ENCODE measurements around the gene PDCD6IP.

The PDCD6IP gene

DNA sequence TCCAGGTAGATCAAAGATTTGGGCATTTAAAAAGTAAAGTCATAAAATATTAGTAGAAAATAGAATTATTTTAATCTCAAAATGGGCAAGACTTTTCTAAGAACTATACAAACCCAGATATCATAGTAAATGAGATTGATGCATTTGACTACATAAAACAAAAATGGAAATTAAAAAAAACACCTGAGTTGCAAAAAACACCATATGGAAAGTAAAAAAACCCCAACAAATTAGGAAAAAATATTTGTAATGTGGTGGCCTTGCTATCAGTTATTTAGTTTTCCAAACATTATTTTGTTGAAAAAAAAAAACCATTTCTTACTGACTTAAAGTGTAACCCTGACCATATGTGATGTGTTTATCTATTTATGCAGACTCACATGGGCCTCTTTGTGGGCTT is 97.2 kb downstream of the PDCD6IP start:
- no peak for DNase-seq

DNA sequence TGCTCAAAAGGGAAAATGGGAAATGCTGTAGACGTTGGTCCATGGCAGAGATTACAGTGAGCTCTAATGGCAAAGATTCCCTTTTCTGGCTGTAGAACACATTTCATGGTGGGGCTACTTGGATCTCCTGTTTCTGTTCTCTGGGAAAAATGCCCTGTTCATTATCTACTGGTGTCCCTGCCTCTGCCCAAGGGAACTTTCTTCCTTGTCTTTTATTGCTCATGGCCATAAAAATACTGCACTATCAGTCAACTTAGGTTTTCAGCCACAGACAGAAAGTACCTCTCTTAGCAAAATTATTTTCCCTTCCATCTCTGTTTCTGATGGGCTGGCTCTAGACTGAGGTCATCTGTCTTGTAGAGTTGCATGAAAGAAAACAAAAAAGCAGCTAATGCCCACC is 98.9 kb downstream of the PDCD6IP start:
- DNase-seq: no peak

DNA sequence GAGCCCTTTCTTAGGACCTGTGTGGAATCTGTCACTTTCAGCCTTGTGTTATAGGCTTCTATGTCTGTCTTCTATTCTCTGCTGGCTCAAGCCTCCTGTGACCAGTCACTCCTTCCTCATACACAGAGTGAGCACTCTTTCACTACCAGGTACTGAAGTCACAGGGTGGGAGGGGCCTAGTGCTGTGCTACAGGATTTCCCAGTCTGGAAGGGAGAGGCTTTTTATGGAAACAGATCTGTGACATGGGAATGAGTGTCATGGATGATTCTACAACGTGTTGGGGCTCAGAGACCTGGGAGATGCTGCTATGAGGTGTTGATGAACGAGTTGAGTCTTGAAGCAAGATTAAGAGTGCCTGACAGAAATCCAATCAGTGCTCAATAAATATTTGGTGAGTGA is 100.5 kb downstream of the PDCD6IP start:
- no peak for DNase-seq

DNA sequence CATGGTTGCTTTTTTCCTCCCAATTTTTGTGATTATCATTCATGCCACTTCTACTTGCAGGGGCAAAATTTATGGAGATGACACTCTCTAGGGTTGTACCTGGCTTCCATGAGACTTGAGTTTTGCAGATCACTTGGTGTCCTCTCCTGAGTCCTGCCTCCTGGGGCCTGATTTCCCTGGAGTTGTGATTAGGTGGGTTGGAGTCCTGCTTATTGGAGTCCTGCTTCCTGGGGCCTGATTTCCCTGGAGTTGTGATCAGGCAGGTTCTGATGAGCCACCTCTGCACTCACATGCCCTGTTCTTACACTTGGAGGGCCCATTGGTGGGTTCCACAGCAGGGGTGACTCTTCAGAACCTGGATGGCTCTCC is 102.0 kb downstream of the PDCD6IP start:
- no peak for DNase-seq

DNA sequence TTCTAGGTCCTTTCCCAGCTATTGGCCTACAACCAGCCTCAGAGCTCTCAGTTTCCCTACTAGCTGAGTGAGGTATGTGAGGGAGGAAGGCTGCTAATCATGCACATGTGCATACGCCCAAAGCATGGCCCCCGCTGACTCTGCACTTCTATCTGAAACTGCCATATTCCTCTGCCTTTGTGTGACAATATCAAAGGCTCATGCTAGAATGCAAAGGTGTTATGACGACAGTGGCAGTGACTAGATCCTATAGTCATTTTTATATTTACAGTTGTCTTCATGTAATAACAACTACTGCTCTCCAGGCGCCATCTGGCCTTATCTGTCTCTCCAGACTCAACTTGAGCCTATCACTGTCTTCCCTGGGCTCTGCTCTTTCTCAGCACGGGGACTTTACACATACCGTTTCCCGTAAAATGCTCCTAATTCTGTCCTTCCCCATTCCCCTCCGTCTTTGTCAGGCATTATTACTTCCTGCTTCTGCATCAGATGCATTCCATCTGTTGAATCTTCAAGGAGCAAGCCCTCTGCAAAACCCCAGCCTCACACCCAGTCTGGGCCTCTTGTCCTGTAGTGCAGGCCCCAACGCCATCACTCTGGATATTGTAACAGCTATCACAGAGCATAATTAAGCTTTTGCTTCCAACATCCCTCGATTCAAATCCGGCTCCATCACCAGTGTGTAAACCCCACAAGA is 102.5 kb downstream of the PDCD6IP start:
- no peak for DNase-seq

GRCh38 chr3:33901862-33902563 is 103.6 kb downstream of the PDCD6IP start:
- DNase-seq: no peak

DNA sequence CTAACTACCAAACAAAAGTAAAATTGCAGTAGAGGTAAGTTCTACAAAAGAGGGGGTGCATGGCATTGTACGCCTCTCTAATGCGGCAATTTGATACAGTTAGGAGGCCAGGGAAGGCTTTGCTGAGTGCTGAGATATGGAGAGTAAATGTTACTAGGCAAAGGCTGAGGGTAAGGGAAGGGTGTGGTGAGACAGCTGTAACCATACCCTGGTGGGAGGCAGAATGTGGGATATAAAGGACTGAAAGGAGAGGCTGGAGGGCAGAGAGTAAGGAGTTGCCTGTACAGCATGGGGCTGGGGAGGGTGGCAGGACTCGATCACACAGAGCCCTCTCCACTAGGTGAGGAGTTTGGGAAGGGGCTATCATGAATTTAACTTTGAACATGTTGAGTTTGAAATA is 106.3 kb downstream of the PDCD6IP start:
- DNase-seq: no peak

GRCh38 chr3:33908250-33908851 is 109.9 kb downstream of the PDCD6IP start:
- DNase-seq: no peak

DNA sequence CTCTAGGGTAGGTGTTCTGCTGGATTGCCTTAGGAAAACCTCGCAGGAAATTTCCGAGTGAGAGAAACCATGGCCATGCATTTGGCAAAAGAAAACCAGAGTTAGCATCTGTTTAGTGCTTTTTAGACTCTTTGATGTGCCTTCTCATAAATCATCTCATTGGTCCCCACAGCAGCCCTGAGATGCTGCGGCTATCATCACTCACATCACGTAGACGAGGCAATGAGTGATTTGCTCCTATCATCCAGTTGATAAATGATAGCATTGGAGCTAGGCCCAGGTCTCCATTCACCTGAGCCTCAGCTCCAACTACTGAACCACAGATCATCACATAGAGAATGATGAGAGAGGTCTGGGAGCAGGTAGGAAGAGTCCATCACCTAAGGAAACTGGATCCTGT is 111.1 kb downstream of the PDCD6IP start:
- DNase-seq: no peak

- no peak for DNase-seq
Measured at GRCh38 chr3:33910031-33910430, 111.6 kb downstream of the PDCD6IP start.

DNA sequence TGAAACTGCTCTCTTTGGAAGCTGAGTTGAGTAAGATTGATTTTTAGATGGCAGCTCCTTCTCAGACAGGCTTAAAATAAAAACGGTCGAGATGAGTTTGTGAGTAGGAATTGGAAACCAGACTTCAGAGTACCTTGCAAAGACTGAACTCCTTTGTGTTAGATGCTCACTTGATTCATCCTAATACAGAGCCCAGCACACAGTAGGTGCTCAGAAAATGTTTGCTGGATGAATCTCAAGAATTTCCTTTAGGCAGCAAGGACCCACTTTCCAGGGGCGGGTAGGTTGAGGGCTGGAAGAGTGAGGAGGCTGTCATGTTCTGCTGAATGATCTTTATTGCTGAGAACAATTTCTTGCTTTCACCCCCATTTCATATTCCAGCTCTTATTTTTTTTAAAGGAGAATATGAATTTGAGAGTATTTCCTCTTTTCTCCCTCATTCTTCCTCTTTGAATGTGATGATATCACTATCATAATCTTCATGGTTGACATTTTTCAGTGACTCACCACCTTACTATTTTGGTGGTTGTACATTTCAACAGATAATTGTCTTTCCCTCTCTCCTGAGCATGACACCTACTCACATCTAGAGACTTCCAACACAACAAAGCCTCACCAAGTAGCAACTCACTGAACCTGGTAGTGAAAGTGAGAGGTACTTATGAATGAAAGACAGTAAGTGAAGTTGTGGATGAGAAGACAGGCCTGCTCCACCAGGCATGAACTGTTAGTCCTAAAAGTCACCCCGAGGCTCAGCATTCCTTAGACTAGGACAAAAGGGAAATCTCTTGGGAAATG is 113.3 kb downstream of the PDCD6IP start:
- DNase-seq: no peak

DNA sequence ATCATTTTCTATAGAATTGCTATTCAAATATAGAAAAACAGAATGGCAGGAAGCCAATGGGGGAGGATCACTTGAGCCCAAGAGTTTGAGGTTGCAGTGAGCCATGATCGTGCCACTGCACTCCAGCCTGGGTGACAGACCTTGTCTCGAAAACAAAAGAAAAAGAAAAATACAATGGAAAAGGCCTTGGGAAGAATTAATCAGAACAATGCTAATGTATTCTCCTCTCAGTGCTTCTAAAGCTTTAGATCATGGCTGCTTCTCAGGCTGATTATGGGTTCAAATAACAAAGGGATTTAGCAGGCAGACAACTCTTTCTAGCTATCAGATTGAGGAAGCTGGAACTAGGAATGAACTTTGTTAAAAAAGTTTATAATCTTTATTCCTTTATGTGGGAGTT is 115.8 kb downstream of the PDCD6IP start:
- DNase-seq: no peak

DNA sequence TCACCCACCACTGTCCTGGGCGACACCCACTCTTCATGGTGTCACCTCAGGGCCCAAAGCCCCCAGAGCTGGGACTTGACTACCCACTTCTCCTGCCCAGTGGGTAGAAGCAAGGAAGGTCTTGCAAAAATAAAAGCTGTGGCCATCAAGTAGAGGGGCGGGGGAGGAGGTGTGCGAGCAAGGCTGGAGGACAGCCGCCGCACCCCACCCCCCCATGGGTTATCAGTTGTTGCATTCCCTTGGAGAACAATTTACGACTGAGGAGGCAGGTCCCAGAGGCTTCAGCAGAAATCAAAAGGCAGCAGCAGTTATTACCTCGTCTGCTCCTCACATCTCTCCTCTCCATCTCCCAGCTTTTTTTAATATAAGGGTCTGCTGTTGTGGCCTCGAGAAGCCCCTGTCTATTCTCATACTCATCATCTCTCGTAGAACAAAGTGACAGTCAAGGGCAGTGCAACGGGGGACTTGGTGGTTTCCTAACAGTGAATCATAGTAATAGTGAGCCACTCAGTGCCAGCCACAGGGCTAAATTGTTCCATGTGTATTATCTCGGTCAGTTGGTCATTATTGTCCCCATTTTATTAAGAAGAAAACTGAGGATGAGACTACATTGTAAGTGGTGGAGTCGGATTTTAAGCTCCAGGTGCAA is 116.4 kb downstream of the PDCD6IP start:
- peak; percentile 49 for DNase-seq

DNA sequence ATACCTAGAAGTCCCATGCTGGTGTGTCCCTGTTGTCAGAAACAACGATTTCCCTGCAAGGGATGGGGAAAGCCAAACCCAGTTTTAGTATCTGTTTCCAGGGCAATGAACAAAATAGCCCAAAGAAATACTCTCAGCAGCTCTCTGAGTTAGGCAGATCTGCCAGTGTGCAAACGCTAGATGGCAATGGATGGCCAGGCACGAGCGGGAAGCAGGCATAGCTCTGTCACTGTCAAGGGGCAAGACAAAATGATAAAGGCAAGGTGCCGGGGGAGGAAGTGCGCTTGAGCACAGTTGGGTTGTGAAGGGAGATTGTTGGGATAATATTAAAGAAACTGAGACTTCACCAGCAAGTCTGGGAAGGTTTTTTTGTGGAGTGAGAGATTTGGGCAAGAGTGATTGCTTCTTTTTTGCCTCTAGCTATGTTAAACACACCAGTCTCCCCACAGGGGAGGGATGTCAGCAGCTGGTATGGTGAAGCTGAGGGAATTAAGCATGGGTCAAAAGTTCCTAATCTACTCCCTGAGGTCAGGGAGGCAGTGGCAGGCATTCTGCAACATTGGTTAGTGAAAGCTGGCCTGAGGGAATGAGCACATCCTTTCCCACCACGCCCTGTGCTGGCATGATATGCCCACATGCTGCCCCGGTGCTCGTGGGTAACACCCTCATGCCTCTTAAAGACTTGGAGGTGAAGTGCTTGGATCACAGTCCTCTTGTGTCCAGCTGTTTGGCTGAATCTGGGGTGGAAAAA is 117.5 kb downstream of the PDCD6IP start:
- peak; percentile 52 for DNase-seq

- DNase-seq: no peak
Measured at GRCh38 chr3:33918126-33918756, 119.8 kb downstream of the PDCD6IP start.
